HG03558 (cell line): ENCODE data around the gene ARHGAP19.
"Not testable (repeated sequence)": the region's sequence is repeated elsewhere in the genome, so short reads cannot be mapped to it uniquely, and the experiment has no call there.

Experiments
- ATAC-seq: cut with Tn5 transposase; IDR thresholded peaks from one replicate; pipeline ENCODE4 v1.9.1; 2021; ENCODE audit warnings: moderate number of reproducible peaks; ENCODE audit not compliant: unreplicated experiment; ENCODE audit errors: extremely low read depth

ARHGAP19 gene

DNA sequence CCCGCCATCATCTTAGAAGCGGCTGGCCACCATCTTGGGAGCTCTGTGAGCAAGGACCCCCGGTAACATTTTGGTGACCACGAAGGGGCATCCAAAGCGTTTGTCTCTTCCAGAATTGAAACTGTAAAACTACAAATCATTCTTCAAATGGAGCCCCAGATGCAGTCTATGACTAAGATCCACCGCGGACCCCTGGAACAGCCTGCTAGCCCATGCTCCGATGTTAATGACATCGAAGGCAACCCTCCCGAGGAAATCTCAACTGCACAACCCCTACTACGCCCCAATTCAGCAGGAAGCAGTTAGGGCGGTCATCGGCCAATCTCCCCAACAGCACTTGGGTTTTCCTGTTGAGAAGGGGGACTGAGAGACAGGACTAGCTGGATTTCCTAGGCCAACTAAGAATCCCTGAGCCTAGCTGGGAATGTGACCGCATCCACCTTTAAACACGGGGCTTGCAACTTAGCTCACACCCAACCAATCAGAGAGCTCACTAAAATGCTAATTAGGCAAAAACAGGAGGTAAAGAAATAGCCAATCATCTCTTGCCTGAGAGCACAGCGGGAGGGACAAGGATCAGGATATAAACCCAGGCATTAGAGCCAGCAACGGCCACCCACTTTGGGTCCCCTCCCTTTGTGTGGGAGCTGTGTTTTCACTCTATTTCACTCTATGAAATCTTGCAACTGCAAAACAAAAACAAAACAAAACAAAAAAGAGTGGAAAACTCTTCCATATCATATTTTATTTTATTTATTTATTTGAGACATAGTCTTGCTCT lies 1.7 kb downstream of the ARHGAP19 start:
- ATAC-seq, result not testable (repeated sequence)

DNA sequence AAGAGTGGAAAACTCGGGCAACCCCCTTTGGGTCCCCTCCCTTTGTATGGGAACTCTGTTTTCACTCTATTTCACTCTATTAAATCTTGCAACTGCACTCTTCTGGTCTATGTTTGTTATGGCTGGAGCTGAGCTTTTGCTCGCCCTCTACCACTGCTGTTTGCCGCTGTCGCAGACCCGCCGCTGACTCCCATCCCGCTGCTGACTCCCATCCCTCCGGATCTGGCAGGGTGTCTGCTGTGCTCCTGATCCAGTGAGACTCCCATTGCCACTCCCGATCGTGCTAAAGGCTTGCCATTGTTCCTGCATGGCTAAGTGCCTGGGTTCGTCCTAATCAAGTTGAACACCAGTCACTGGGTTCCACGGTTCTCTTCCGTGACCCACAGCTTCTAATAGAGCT lies 2.4 kb downstream of the ARHGAP19 start:
- not testable (repeated sequence) for ATAC-seq

DNA sequence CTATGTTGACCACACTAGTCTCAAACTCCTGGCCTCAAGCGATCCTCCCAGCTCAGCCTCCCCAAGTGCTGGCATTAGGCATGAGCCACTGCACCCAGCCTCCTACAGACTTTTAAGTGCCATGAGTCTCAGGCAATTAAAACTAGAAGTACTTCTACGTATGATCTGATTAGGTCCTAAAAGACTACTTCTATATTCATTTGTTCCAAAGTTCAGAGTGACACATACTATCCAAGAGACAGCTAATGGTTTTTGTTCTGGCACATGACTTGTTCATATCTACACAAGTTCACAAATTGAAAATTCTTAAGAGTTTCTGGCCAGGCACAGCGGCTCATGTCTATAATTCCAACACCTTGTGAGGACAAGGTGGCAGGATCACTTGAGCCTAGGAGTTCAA lies 11.7 kb downstream of the ARHGAP19 start:
- no peak for ATAC-seq

DNA sequence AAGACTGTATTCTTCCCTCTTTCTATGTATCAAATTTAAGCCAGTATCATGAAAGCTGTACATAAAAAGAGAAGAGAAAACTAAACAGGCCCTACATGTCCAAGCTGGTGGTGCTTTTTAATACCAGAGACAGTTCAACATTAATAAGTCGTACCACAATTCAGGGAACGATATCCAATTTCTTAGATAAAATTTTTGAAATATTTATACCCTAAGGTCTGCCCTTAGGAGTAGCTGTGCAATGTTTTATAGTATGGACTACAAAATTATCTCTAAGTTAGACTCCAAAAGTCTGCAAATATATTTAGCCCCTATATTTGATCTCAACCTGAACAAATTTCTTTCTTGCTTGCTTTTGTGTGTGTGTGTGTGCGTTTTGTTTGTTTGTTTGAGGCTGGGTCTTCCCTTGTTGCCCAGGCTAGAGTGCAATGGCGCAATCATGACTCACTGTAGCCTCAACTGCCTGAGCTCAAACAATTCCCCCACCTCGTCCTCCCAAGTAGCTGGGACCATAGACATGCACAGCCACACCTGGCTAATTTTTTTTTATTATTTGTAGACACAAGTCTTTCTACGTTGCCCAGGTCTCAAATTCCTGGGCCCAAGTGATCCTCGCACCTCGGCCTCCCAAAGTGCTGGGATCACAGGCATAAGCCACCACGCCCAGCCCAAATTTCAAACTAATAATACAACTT lies 13.2 kb downstream of the ARHGAP19 start:
- no peak for ATAC-seq

DNA sequence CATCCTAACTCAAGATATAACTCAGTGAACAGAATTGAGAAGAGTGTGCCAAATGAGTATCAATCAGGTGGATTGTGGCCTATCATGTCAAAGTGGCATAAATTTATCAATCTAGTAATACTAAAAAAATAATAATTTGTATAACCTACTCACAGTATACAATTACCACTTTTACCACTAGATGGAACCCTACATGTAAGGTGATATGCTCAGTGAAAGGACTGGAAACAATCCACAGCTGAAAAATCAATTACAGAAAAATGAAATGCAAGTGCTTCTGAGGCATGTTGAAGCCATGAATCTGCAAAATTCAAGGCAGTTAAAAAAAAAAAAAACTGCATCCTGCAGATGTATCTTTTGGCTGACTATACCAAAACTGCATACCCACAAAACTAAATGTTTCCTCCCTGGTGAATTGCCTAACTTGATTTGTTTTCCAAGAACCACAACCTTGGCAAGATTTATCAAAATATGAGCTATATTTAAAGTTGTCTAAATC lies 13.9 kb downstream of the ARHGAP19 start:
- no peak for ATAC-seq

DNA sequence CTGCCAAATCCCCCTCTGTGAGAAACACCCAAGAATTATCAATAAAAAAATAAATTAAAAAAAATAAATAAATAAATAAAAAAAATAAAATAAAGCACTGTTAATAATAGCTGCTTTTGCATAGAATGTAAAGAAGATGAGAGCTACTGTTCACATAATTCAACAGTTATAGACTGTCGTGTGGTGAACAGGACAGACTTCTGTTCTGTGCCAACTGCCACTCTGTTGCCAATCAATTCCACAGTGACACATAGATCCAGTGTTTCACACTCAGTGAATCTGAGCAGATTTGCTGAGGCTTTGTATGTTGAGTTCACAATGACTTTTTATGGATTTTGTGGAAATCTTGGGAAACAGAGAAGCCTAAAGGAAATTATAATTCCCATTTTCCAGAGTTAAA lies 14.9 kb downstream of the ARHGAP19 start:
- ATAC-seq, result no peak

DNA sequence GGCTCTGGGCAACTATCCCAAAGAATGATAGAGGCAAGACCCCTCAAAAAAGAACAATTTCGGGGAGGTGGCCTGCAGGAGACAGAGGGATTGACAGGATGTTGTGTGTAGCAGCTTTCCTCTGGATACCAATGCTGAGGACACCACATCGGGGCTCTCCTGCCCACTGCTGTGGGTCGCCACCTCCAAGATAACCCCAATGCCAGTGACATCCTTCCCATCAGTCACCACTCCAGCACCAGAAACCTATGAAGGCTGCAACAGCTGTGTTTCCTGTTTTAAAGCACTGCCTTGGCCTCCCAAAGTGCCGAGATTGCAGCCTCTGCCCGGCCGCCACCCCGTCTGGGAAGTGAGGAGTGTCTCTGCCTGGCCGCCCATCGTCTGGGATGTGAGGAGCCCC lies 17.6 kb downstream of the ARHGAP19 start:
- ATAC-seq, result no peak

DNA sequence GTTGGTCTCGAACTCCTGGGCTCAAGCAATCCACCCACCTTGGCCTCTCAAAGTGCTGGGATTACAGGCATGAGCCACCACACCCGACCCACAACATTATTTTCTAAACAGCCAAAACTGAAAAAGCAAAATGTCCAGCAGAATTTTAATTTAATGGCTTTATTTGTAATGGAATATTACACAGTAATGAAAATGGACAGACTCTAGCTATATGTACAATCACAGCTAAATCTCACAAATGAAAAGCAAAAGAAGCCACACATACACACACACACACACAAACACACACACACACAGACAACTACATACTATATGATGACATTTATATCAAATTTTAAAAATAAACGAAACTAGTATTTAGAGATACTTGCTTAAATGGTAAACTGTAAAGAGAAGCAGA lies 18.7 kb downstream of the ARHGAP19 start:
- ATAC-seq, result no peak

DNA sequence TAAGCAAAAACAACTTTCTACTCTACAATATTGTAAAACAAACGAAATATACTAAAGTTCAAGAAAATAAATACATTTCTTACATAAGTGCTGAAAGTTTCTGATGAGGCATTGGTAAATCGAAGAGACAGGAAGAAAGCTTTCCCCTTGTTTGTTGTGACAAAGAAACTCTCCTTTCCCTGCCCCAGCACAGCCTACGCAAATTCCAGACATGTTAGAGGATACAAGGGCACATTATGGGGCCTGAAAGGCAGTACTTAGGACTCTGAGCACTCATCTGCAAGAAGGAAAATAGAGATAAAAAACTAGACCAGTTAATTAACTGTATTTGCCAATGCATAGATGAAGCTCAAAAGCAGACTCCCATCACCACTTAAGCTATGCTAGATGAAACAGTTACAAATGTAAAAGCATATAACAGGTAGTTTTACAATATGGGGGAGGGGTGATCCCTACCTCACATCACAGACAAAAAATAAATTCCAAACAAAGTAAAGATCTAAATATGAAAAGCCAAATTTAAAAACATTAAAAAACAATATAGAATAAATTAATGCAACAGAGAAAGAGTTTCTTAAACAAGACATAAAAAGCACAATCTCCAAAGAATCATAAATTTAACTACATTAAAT lies 21.8 kb downstream of the ARHGAP19 start:
- ATAC-seq, result no peak

DNA sequence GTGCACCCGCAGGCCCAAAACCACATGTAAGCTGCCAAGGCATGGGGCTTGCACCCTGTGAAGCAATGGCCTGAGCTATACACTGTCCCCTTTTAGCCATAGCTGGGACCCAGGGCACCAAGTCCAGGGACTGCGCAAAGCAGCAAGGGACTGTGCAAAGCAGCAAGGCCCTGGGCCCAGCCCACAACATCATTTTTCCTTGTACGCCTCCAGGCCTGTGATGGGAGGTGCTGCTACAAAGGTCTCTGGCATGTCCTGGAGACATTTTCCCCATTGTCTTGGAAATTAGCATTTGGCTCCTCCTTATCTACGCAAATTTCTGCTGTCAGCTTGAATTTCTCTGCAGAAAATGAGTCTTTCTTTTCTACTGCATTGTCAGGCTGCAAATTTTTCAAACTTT lies 24.8 kb downstream of the ARHGAP19 start:
- ATAC-seq, result no peak

DNA sequence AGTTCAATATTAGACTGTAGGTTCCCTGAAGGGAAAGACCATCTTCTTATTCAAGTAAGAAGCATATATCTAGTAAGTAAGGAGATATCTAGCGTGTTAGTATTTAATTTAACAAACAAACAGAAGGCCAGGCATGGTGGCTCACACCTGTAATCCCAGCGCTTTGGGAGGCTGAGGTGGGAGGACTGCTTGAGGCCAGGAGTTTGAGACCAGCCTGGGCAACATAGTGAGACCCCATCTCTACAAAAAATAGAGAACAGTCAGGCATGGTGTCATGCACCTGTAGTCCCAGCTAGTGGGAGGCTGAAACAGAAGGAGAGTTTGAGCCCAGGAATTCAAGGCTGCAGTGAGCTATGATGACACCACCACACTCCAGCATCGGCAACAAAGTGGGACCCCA lies 27.3 kb downstream of the ARHGAP19 start:
- not testable (repeated sequence) for ATAC-seq

DNA sequence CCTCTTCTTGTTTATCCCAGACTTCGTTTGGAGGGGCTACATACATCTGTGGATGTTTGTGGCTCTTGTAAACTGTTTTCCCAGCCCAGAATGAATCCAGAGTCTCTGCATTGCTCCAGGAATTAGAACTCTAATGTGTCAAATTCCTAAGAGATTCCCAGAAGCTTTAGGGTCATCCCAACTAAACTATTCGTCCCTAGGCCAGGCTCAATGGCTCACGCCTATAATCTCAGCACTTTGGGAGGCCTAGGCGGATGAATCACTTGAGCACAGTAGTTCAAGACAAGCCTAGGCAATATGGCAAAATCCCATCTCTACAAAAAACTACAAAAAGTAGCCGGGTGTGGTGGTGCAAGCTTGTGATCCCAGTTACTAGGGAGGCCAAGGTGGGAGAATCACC lies 28.5 kb downstream of the ARHGAP19 start:
- ATAC-seq, result no peak

DNA sequence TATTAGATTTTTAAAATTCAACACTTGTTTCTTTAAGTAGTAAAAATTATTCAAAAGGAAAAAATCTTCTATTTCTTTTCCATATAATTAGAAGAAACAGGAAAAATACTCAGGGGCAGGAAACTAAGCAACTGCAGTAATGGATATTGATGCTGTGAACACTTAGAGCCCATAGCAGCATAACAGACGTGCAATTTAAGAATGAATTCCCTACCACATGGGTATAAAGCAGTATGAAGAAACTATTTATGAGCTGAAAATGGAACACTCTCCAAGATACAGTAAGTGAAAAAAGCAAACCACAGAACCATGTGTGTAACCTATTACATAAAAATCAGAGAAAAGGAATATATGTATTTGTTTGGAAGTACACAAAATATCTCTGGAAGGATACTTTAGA lies 30.8 kb downstream of the ARHGAP19 start:
- ATAC-seq, result no peak

DNA sequence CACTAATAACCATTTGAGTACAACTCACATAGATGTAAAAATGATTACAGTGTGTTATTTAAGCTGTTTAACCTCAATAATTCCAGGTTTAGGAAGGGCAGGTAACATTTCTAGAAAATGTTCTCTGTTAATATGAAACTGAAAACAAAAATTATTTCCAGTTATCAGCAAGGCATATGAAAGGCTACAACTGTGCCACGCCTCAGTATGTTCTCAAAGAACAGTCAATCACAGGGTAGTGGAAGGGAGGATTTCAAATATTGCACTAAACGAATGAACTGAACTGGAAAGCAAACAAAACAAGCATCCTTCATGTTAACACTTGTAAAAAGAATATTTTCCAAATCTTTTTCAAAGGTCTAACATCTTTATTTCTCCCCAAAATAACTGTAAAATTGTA lies 31.3 kb downstream of the ARHGAP19 start:
- ATAC-seq, result no peak

DNA sequence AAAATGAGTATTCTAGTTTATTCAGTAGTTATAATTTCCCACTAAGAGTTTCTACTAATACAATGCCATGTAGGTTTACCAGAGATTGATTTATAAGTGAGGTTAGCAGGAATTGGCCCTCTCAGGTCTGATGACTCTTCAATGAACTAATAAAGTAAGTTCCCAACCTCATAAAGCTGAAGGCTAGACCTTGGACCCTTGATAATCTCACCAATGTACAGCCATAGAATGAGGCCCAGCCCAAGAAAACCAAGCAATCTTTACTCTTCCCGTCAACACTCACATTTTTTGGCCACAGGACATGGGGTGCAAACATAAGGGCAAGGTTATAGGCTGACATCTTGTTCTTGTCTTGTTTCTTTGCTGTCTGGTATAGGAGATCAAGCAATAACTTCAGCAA lies 33.3 kb downstream of the ARHGAP19 start:
- no peak for ATAC-seq

DNA sequence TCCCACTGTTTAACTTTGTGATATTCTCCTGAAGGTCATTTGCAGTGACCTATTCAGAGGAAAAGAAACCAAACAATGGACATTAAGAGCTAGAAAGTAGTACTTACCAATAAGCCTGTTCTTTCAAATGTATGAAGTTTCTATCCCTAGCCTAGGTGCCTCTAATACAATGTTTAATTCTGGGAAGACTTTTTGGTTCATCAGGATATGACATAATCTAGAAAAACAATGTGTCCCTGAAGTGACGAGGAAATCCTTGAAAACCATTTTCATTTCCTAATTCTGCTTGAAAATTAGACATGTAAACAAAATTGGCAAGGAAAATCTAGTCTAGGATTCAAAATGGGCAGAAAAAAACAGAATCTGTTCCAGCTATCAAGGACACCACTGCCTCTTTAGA lies 36.1 kb downstream of the ARHGAP19 start:
- no peak for ATAC-seq

DNA sequence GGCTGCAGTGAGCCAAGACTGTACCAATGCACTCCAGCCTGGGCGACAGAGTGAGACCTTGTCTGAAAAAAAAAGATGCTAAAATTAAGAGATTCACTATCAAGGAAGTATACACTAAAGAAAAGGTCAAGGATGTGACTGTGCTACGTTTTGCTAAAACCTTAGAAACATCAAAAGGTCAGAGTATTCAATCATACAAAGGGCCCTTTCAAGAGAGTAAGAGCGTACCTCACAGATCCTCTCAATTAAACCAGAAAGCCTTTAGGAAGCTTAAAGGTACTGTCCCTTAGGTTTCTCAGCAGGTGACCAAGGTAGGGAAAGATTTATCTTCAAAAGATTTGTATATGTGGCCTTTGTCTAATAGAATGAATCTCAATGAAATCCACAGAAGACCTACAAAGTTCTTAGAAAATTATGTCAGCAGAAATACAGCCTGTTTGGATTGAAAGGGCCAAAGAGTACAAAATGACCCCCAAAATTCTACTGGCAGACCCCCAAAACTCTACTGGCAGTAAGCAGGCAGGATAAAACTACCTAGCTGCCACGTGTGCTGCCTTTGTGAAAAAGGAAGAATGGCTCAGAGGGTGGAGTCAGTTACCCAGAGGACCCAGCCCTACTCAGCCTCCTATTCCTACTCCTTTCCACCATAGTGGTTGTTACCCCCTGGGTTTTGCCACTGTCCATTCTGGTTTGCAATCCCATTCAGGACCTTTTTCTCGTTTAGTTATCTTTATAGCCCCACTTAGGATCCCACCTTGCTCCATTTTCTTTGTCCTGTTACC lies 36.7 kb downstream of the ARHGAP19 start:
- no peak for ATAC-seq

DNA sequence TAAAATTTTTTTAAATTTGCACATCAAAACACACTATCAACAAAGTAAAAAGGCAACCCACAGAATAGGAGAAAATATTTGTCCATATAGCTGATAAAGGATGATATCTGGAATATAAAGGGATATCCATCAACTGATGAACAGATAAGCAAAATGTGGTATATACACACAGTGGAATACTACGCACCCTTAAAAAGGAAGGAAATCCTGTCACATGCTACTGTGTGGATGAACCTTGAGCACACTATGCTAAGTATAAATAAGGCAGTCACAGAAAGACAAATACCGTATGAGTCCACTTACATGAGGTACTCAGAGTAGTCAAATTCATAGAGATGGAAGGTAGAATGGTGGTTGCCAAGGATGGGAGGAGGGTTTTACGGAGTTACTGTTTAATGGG lies 37.7 kb downstream of the ARHGAP19 start:
- ATAC-seq, result no peak

DNA sequence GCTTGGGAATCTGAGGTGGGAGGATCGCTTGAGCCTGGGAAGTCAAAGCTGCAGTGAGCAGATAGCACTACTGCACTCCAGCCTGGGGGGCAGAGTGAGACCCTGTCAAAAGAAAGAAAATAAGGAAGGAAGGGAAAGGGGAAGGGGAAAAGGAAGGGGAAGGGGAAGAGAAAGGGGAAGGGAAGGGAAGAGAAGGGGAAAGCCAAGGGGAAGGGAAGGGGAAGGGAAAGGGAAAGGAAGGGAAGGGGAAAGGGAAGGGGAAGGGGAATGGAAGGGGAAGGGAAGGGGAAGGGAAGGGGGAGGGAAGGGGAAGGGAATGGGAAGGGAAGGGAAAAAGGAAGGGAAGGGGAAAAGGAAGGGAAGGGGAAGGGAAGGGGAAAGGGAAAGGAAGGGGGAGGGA lies 41.5 kb downstream of the ARHGAP19 start:
- no peak for ATAC-seq

DNA sequence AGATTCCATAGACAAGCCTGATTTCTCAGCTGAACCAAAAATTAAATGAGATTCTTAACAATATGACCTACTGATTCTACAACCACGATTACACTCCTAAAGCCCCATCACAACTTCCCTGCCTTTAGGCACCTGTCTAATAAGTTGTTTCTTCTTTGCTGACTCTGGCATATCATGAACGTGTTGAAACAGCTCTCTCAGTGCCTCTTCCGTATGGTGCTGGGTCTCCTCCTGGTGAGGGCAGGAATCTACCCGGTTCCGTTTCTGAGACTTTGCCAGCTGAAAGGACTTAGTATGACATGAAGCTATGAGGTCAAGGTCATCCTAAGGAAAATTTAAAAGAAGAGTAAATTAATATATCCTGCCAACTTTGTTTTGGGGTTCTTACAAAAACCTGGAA lies 48.6 kb downstream of the ARHGAP19 start:
- no peak for ATAC-seq

DNA sequence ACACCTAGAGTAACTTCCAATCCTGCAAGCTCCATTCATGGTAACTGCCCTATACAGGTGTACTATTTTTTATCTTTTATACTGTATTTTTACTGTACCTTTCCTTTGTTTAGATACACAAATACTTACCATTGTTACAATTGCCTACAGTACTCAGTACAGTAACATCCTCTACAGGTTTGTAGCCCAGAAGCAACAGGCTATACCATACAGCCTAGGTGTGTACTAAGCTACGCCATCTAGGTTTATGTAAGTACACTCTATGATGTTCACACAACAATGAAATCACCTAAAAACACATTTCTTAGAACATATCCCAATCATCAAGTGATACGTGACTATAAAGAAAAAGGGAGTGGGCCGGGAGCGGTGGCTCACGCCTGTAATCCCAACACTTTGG lies 53.6 kb downstream of the ARHGAP19 start:
- no peak for ATAC-seq
